ENCODE data around the gene TMEM117.

The TMEM117 gene

GRCh38 chr12:44397631-44398030, 561.8 kb downstream of the TMEM117 start:
- no peak for DNase-seq

DNA sequence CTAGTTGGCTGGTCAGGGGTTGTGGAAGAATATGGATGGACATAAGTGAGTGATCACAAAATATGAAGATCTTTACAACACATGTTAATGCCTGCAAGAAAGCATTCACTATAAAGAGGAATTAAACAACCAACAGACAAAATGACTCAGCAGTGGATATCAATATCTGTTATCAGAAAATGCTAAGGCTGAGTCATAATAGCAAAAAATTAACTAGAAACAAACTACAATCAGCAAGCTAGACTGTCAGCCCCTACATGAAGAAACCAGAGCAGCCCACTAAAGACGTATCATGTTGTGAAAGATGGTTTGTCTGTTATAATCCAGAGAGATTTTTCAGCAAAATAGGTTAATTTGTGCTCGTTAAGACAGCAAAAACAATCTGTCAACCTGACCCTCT, 567.3 kb downstream of the TMEM117 start:
- no peak for DNase-seq

DNA sequence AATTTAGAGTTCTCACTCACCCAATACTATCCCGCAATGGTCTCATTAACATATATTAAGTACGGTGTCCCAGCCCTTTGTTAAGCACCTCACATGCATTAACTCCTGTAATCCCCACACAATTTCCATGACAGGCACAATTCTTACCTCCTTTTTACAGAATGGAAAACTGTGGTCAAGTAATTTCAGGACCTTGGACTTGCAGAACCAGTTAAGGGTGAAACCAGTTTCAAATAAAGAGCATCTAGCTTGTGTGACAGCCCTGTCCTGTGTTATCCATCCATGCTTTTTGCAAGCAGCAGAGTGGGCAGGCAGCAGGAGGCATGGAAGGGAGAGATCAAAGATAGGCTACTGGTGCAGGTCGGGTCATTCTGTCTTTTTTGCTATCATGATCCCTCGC, 569.4 kb downstream of the TMEM117 start:
- no peak for DNase-seq

GRCh38 chr12:44422559-44422958, 586.7 kb downstream of the TMEM117 start:
- no peak for DNase-seq

- no peak for DNase-seq
Observed at GRCh38 chr12:44428825-44429224, 592.9 kb downstream of the TMEM117 start.

GRCh38 chr12:44431647-44432343, 595.9 kb downstream of the TMEM117 start:
- DNase-seq: no peak

DNA sequence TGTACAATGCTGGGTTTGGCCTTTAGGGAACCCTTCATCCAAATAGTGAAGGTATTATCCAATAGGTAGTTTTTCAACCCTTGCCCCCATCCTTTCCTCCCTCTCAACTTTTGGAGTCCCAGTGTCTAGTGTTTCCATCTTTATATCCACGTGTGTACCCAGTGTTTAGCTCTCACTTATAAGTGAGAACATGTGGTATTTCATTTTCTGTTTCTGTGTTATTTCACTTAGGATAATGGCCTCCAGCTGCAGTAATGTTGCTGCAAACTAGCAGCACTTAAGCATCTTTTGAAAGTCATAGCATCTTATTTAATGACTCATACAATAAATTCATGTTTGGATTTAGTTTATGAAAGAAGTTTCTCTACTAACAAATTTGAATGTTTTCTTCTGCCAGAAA, 597.8 kb downstream of the TMEM117 start:
- no peak for DNase-seq

- no peak for DNase-seq
Observed at GRCh38 chr12:44436756-44437155, 600.9 kb downstream of the TMEM117 start.

Measured in activated CD4-positive, alpha-beta T cell treated with anti-CD3 and anti-CD28 coated beads for 48 hours (primary cell).